B cell (primary cell): ENCODE results near the gene FBXO28. TPM values are rescaled to one million over a fixed set of nuclear protein-coding genes. Genes with fewer than 3 reads are reported as not detected.

Source experiments
- ATAC-seq: fragments of 200-7000 bp; cut with Tn5 transposase; one replicate; pipeline ENCODE4 v1.10.0; 2021; ENCODE audit warnings: low read depth, mild to moderate bottlenecking, moderate number of reproducible peaks, moderate library complexity
- CTCF ChIA-PET: fragments of 350-600 bp; sonication (Branson Sonifier 250); formaldehyde crosslinking; loops from one replicate; lab custom pipeline; 2021; ENCODE audit warnings: antibody characterized with exemption, inconsistent platforms; lab: Charles Lee
- POLR2A ChIA-PET: fragments of 350-600 bp; sonication (Branson Sonifier 250); formaldehyde crosslinking; loops from one replicate; lab custom pipeline; 2021; ENCODE audit warnings: antibody characterized with exemption; lab: Charles Lee
- DNase-seq: peaks from one replicate; pipeline ENCODE4 v3.0.0; 2013
- H2AFZ ChIP-seq: 2 replicates; pipeline ENCODE4 v1.6.1; 2012; ENCODE audit warnings: mild to moderate bottlenecking, low read depth, low read length; ENCODE audit not compliant: insufficient read depth, poor library complexity, severe bottlenecking
- H3K27ac ChIP-seq, 2 donors: 1 replicate in 1 of 2; 2 replicates in 1 of 2; pipeline ENCODE4 v1.5.1; 2012 to 2013; ENCODE audit warnings: low read length in 2 of 2, mild to moderate bottlenecking in 2 of 2, moderate library complexity in 1 of 2
- H3K27me3 ChIP-seq, 4 experiments: fragments of 200-600 bp in 1 of 4; sonication (generic) in 1 of 4; replicated peaks in 1 of 4; 1 replicate in 2 of 4; 2 replicates in 2 of 4; pipeline versions ENCODE4 v1.6.1 to v1.7.0; 2013 to 2016; ENCODE audit warnings: low read length in 3 of 4, mild to moderate bottlenecking in 2 of 4, mixed read lengths in 1 of 4, moderate library complexity in 1 of 4; ENCODE audit not compliant: insufficient read depth in 4 of 4, control insufficient read depth in 3 of 4; ENCODE audit errors: control extremely low read depth in 1 of 4
- H3K36me3 ChIP-seq, 2 experiments: replicated peaks in 1 of 2; 1 replicate in 1 of 2; 2 replicates in 1 of 2; pipeline versions ENCODE4 v1.6.1 to v1.7.1; 2013; ENCODE audit warnings: low read length in 1 of 2; ENCODE audit not compliant: insufficient read depth in 2 of 2, control insufficient read depth in 1 of 2; ENCODE audit errors: control extremely low read depth in 1 of 2, extremely low read depth in 1 of 2
- H3K4me1 ChIP-seq, 2 donors: fragments of 200-600 bp in 1 of 2; sonication (generic) in 1 of 2; 1 replicate in 1 of 2; 2 replicates in 1 of 2; pipeline versions ENCODE4 v1.5.1 to v1.6.1; 2013 to 2017; ENCODE audit warnings: low read length in 2 of 2; ENCODE audit not compliant: control insufficient read depth in 2 of 2, insufficient read depth in 2 of 2
- H3K4me2 ChIP-seq: replicated peaks from 2 replicates; pipeline ENCODE3; 2012; ENCODE audit warnings: mild to moderate bottlenecking, low read depth, low read length; ENCODE audit not compliant: poor library complexity, severe bottlenecking
- H3K4me3 ChIP-seq, 5 experiments: fragments of 200-600 bp in 1 of 5; sonication (generic) in 1 of 5; 1 replicate in 3 of 5; 2 replicates in 2 of 5; pipeline versions ENCODE4 v1.5.1 to v1.7.0; 2011 to 2016; ENCODE audit warnings: low read length in 4 of 5, mild to moderate bottlenecking in 4 of 5, low read depth in 2 of 5, control low read depth in 1 of 5, moderate library complexity in 1 of 5; ENCODE audit not compliant: insufficient read depth in 1 of 5; ENCODE audit errors: control extremely low read depth in 1 of 5, extremely low read depth in 1 of 5
- H3K79me2 ChIP-seq: fragments of 200-600 bp; sonication (generic); one replicate; pipeline ENCODE4 v1.6.0; 2016; ENCODE audit warnings: low read length; ENCODE audit not compliant: control insufficient read depth, insufficient read depth
- H3K9ac ChIP-seq: fragments of 200-600 bp; sonication (generic); 2 replicates; pipeline ENCODE4 v1.6.1; 2017; ENCODE audit warnings: mild to moderate bottlenecking, low read length, moderate library complexity
- H3K9me3 ChIP-seq, 3 donors: one replicate each; pipeline versions ENCODE4 v1.6.1 to v1.7.1; 2013; ENCODE audit warnings: low read length in 2 of 3; ENCODE audit not compliant: control insufficient read depth in 2 of 3, insufficient read depth in 1 of 3; ENCODE audit errors: control extremely low read depth in 1 of 3
- H4K20me1 ChIP-seq: 2 replicates; pipeline ENCODE4 v1.6.0; 2012; ENCODE audit warnings: mild to moderate bottlenecking, low read length; ENCODE audit not compliant: insufficient read depth, control insufficient read depth, poor library complexity, severe bottlenecking
- H3K27ac Mint-ChIP-seq: one replicate; pipeline ENCODE4 v1.8.0; 2021; ENCODE audit warnings: mixed read lengths
- H3K27me3 Mint-ChIP-seq: one replicate; pipeline ENCODE4 v1.8.0; 2021; ENCODE audit warnings: mixed read lengths
- H3K4me1 Mint-ChIP-seq: one replicate; pipeline ENCODE4 v1.8.0; 2021; ENCODE audit warnings: mixed read lengths
- H3K4me3 Mint-ChIP-seq: one replicate; pipeline ENCODE4 v1.8.0; 2021; ENCODE audit warnings: mixed read lengths
- H3K9me3 Mint-ChIP-seq: one replicate; pipeline ENCODE4 v1.8.0; 2022; ENCODE audit warnings: mixed read lengths; ENCODE audit not compliant: insufficient read depth
- EZH2 ChIP-seq: IDR thresholded peaks from 2 replicates; pipeline ENCODE4 v1.6.1; 2012; ENCODE audit warnings: borderline replicate concordance, low read depth, mild to moderate bottlenecking, moderate library complexity, low read length; ENCODE audit not compliant: insufficient read depth, poor library complexity, severe bottlenecking
- WGBS: methylation state at CpG from one replicate; pipeline ENCODE4 v1.1.5; 2013; ENCODE audit warnings: missing lambda C conversion rate; ENCODE audit not compliant: insufficient coverage; 5-methylcytosine and 5-hydroxymethylcytosine counted together
- intact Hi-C: fragments of 100-400 bp; cut with micrococcal nuclease; formaldehyde crosslinking; loops from one replicate; pipeline ENCODE4 v1.10.0; 2022
- polyA plus RNA-seq: library from polyadenylated mRNA; depleted of rRNA; stranded (reverse); fragments of >200 nt; gene quantifications from 2 replicates; pipeline ENCODE4 v1.2.3, GENCODE V29; 2012
- total RNA-seq, 2 donors: library from RNA; stranded (reverse); fragments of 120-200 nt in 1 of 2; gene quantifications; 1 replicate in 1 of 2; 2 replicates in 1 of 2; pipeline versions ENCODE4 v1.2.3 to v1.2.4, GENCODE V29; 2013 to 2022
- TF ChIP-seq, protein P1 (sequence below): fragments of 200-600 bp; IDR thresholded peaks from one replicate; pipeline ENCODE4 v1.8.0; 2022; ENCODE audit warnings: antibody characterized with exemption, mild to moderate bottlenecking

Gene FBXO28
- total and polyA plus RNA-seq, 2 donors (not counting 1 experiment from before 2014, with no cell fraction given): 17.5 to 39.7 TPM

DNA sequence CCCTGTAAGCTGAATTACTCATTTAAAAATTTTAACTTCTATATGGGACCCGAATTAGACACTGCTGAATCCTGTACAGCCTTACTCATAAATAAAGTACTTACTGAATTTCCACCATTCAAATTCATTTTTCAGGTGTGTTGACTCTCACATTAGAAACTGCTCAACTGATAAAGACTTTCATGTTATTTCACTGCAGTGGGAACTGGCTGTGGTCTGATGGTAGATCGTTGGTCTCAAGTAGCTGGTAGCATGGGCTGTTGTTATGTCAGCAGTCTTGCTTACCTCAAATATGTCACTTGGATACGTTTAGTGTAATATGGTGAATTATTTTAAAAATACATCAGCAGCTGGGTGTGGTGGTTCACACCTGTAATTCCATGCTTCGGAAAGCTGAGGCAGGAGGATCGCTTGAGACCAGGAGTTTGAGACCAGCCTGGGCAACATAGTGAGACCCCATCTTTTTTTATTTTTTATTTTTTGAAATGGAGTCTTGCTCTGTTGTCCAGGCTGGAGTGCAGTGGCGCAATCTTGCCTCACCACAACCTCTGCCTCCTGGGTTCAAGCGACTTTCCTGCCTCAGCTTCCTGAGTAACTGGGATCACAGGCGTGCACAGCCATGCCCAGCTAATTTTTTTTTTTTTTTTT is 79.5 kb downstream of the FBXO28 start:
- Histone ChIP-seq H3K79me2 (peaks cover 59% of the 10 kb centered on the region), H3K27ac (peak overlapping the region in 1 of 2 donors; percentile 15), H3K4me3 (no peak overlapping the region), H3K9ac (no peak overlapping the region), H3K4me1 (peaks cover 8 to 9% of the 10 kb centered on the region in 2 donors), H3K9me3 (no peaks in the 10 kb centered on the region), H4K20me1 (peaks cover 26% of the 10 kb centered on the region), H3K4me2 (no peak overlapping the region), H3K27me3 (no peaks in the 10 kb centered on the region), H3K36me3 (peaks cover 11 to 44% of the 10 kb centered on the region in 2 experiments), H2AFZ (no peak overlapping the region)
- H3K4me1 Mint-ChIP-seq: peaks cover 35% of the 10 kb centered on the region
- CTCF ChIA-PET: interaction anchor here (0.7 to 1.3 kb wide), 3 partner anchors 9 to 140 kb away, joined by 3 read pairs; no protein-coding TSS in a partner anchor
- POLR2A ChIA-PET: interaction anchor here (0.6 kb wide), 1 partner anchor 11 kb away, joined by 4 read pairs; no protein-coding TSS in a partner anchor
- no peak overlapping the region for H3K27ac Mint-ChIP-seq
- TF ChIP-seq, protein P1, sequence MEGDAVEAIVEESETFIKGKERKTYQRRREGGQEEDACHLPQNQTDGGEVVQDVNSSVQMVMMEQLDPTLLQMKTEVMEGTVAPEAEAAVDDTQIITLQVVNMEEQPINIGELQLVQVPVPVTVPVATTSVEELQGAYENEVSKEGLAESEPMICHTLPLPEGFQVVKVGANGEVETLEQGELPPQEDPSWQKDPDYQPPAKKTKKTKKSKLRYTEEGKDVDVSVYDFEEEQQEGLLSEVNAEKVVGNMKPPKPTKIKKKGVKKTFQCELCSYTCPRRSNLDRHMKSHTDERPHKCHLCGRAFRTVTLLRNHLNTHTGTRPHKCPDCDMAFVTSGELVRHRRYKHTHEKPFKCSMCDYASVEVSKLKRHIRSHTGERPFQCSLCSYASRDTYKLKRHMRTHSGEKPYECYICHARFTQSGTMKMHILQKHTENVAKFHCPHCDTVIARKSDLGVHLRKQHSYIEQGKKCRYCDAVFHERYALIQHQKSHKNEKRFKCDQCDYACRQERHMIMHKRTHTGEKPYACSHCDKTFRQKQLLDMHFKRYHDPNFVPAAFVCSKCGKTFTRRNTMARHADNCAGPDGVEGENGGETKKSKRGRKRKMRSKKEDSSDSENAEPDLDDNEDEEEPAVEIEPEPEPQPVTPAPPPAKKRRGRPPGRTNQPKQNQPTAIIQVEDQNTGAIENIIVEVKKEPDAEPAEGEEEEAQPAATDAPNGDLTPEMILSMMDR: no peak
- no peak for TF ChIP-seq EZH2
- intact Hi-C loops: no loop called here
- H3K27me3 Mint-ChIP-seq: no peaks in the 10 kb centered on the region
- 85% methylated on average over 4 of the region's 8 CpGs for WGBS
- no peak for DNase-seq
- no peaks in the 10 kb centered on the region for H3K9me3 Mint-ChIP-seq
- no peak overlapping the region for H3K4me3 Mint-ChIP-seq
- ATAC-seq: no peak
